ENCODE results near the gene POP4.

POP4 gene

GRCh38 chr19:29634423-29635130 is 28.5 kb downstream of the POP4 start:
- no peak for DNase-seq

- no peak for DNase-seq
These were observed 29.9 kb downstream of the POP4 start for GRCh38 chr19:29635963-29636362.

- DNase-seq, result no peak
These were observed 30.7 kb downstream of the POP4 start for GRCh38 chr19:29636553-29637360.

- DNase-seq, result no peak
These were observed 33.0 kb downstream of the POP4 start for GRCh38 chr19:29639086-29639485.

- no peak for DNase-seq
These were observed 34.1 kb downstream of the POP4 start for GRCh38 chr19:29640231-29640630.

GRCh38 chr19:29641597-29641996 is 35.5 kb downstream of the POP4 start:
- DNase-seq, result no peak

GRCh38 chr19:29643361-29643935 is 37.4 kb downstream of the POP4 start:
- no peak for DNase-seq

GRCh38 chr19:29644210-29644609 is 38.1 kb downstream of the POP4 start:
- no peak for DNase-seq

- DNase-seq, result no peak
These were observed 39.4 kb downstream of the POP4 start for GRCh38 chr19:29645491-29645867.

- DNase-seq, result no peak
These were observed 39.8 kb downstream of the POP4 start for GRCh38 chr19:29645911-29646310.

- no peak for DNase-seq
These were observed 44.8 kb downstream of the POP4 start for GRCh38 chr19:29650772-29651387.

GRCh38 chr19:29651622-29652394 is 45.7 kb downstream of the POP4 start:
- DNase-seq, result no peak

GRCh38 chr19:29653398-29653797 is 47.3 kb downstream of the POP4 start:
- no peak for DNase-seq

GRCh38 chr19:29655648-29656335 is 49.7 kb downstream of the POP4 start:
- DNase-seq, result no peak

- no peak for DNase-seq
These were observed 52.3 kb downstream of the POP4 start for GRCh38 chr19:29658221-29658991.

- DNase-seq, result no peak
These were observed 54.8 kb downstream of the POP4 start for GRCh38 chr19:29660835-29661234.

GRCh38 chr19:29662278-29662603 is 56.2 kb downstream of the POP4 start:
- no peak for DNase-seq

- no peak for DNase-seq
These were observed 56.7 kb downstream of the POP4 start for GRCh38 chr19:29662604-29663404.

GRCh38 chr19:29663861-29664752 is 58.0 kb downstream of the POP4 start:
- no peak for DNase-seq

All from CD4-positive, alpha-beta T cell treated with Interferon gamma for 1 hour (primary cell).